ENCODE measurements around the gene DPH2.
A peak's percentile ranks its signal among the peaks of the same experiment; 100 is the strongest.

Gene DPH2

DNA sequence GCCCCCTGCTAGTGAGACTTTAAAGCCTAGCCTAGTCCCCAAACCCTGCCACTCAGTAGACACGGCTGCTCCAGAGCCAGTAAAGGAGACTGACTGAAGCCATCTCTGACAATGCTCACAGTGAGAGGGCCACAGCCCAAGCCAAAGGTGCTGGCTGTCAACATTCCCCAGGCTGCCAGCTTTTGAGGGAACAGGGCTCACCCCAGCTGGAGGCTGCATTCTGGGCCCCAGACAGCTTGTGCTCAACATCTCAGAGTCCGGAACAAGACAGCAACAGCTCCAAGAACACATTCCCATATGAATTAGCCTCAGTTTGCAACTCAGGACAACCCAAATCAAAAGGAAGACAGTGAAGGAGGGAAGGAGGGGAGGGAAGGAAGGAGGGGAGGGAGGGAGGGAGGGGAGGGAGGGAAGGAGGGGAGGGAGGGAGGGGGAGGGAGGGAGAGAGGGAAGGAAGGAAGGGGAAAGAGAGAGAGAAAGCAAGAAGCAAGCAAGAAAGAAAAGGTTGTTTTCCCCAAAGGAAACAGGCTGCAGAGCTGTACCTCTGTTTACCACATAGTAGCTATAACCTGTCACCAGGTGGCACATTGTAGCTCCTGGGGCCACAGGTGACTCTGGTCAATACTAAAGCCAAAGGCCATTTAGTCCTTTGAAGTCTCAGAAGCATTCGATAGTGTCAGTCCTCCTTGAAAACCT, 30.8 kb upstream of the DPH2 start:
- TF ChIP-seq, protein P1, sequence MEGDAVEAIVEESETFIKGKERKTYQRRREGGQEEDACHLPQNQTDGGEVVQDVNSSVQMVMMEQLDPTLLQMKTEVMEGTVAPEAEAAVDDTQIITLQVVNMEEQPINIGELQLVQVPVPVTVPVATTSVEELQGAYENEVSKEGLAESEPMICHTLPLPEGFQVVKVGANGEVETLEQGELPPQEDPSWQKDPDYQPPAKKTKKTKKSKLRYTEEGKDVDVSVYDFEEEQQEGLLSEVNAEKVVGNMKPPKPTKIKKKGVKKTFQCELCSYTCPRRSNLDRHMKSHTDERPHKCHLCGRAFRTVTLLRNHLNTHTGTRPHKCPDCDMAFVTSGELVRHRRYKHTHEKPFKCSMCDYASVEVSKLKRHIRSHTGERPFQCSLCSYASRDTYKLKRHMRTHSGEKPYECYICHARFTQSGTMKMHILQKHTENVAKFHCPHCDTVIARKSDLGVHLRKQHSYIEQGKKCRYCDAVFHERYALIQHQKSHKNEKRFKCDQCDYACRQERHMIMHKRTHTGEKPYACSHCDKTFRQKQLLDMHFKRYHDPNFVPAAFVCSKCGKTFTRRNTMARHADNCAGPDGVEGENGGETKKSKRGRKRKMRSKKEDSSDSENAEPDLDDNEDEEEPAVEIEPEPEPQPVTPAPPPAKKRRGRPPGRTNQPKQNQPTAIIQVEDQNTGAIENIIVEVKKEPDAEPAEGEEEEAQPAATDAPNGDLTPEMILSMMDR (IDR thresholded peaks at IDR 0.05; ENCODE audit: low read depth, low read length), result no peak
- TF ChIP-seq EZH2phosphoT487 (IDR thresholded peaks at IDR 0.05; ENCODE audit: low read depth), result no peak
- Histone ChIP-seq H3K36me3 (replicated peaks; ENCODE audit: low read depth, low read length) (no peaks in the 10 kb centered on the region), H3K4me3 (ENCODE audit: low read length) (no peak overlapping the region), H2AFZ (ENCODE audit: low read depth, low read length) (no peak overlapping the region), H3K9ac (ENCODE audit: low read length) (no peak overlapping the region), H3K27ac (ENCODE audit: low read length) (no peak overlapping the region), H4K20me1 (ENCODE audit: insufficient read depth, low read length) (no peaks in the 10 kb centered on the region), H3K4me1 (ENCODE audit: low read length) (no peaks in the 10 kb centered on the region), H3K4me2 (ENCODE audit: low read length) (no peak overlapping the region), H3K9me3 (ENCODE audit: insufficient read depth, low read length) (no peaks in the 10 kb centered on the region), H3K27me3 (ENCODE audit: low read depth, low read length) (no peaks in the 10 kb centered on the region), H3K79me2 (ENCODE audit: low read length) (no peaks in the 10 kb centered on the region)

DNA sequence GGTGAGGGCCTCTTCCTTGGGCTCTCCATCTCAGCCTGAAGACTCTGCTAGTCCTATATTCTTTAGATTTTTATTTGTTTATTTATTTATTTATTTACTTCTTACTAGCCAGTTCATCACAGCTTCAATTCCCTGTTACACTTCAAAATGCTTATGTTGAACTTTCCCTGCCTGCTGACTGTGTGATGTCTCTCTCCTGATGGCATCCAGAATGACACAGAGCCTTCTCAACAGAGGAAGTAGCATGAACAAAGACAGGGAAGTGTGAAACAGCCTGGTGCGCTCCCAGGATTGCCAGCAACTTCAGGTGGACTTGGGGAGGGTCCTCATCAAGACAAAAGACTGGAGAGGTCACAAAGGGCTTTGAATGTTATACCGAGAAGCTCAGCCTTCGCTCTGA, 27.4 kb upstream of the DPH2 start:
- H3K9ac ChIP-seq (ENCODE audit: low read length), result no peak overlapping the region
- no peak overlapping the region for H3K4me2 ChIP-seq (ENCODE audit: low read length)
- H3K27ac ChIP-seq (ENCODE audit: low read length), result no peak overlapping the region
- H2AFZ ChIP-seq (ENCODE audit: low read depth, low read length), result no peak overlapping the region
- no peak for TF ChIP-seq EZH2phosphoT487 (IDR thresholded peaks at IDR 0.05; ENCODE audit: low read depth)
- TF ChIP-seq, protein P1 (IDR thresholded peaks at IDR 0.05; ENCODE audit: low read depth, low read length), result no peak
- no peaks in the 10 kb centered on the region for H3K36me3 ChIP-seq (replicated peaks; ENCODE audit: low read depth, low read length)
- H3K79me2 ChIP-seq (ENCODE audit: low read length), result peaks cover 22% of the 10 kb centered on the region
- H3K4me3 ChIP-seq (ENCODE audit: low read length), result no peak overlapping the region
- H4K20me1 ChIP-seq (ENCODE audit: insufficient read depth, low read length), result no peaks in the 10 kb centered on the region
- no peaks in the 10 kb centered on the region for H3K27me3 ChIP-seq (ENCODE audit: low read depth, low read length)
- H3K9me3 ChIP-seq (ENCODE audit: insufficient read depth, low read length), result no peaks in the 10 kb centered on the region
- H3K4me1 ChIP-seq (ENCODE audit: low read length), result no peaks in the 10 kb centered on the region

- Histone ChIP-seq H4K20me1 (ENCODE audit: insufficient read depth, low read length) (no peaks in the 10 kb centered on the region), H3K9me3 (ENCODE audit: insufficient read depth, low read length) (no peaks in the 10 kb centered on the region), H3K4me2 (ENCODE audit: low read length) (peak overlapping the region; percentile 14; the same call in 1 of the 2 replicates), H3K27me3 (ENCODE audit: low read depth, low read length) (no peaks in the 10 kb centered on the region), H2AFZ (ENCODE audit: low read depth, low read length) (no peak overlapping the region), H3K4me3 (ENCODE audit: low read length) (no peak overlapping the region), H3K79me2 (ENCODE audit: low read length) (peaks cover 30% of the 10 kb centered on the region), H3K9ac (ENCODE audit: low read length) (no peak overlapping the region), H3K4me1 (ENCODE audit: low read length) (peaks cover 6% of the 10 kb centered on the region), H3K36me3 (replicated peaks; ENCODE audit: low read depth, low read length) (no peaks in the 10 kb centered on the region), H3K27ac (ENCODE audit: low read length) (no peak overlapping the region)
- no peak for TF ChIP-seq EZH2phosphoT487 (IDR thresholded peaks at IDR 0.05; ENCODE audit: low read depth)
- TF ChIP-seq, protein P1 (IDR thresholded peaks at IDR 0.05; ENCODE audit: low read depth, low read length), result no peak
Observed at GRCh38 chr1:43944860-43945259, 24.9 kb upstream of the DPH2 start.

DNA sequence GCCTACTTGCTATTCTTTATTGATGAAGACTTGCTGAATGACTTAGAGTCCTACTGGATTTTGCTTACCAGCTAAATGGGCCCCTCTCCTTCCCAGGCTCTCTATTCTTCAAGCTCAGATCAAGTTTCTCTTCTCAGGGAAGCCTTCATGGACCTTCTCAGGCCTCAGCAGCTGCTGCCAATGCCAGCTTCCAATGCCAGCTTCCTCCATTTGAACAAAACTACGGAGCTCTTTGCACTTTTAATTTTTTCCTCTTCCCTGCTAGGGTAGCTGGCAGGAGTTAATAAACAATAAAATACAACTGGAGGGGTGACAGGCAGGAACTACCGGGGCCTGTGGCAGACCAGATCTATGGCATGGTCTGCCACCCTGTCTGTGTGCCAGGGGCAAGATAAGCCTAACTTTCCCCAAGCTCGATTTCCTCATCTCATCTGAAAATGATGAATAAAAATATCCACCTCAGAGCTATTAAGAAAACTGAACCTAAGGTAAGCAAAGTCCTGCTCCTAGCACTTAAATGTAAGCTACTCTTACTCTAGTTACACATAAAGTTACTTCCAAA, 24.1 kb upstream of the DPH2 start:
- H3K27me3 ChIP-seq (ENCODE audit: low read depth, low read length), result no peaks in the 10 kb centered on the region
- no peak for TF ChIP-seq EZH2phosphoT487 (IDR thresholded peaks at IDR 0.05; ENCODE audit: low read depth)
- TF ChIP-seq, protein P1 (IDR thresholded peaks at IDR 0.05; ENCODE audit: low read depth, low read length), result no peak
- peak overlapping the region; percentile 78 for H2AFZ ChIP-seq (ENCODE audit: low read depth, low read length)
- peak overlapping the region; percentile 98 for H3K4me2 ChIP-seq (ENCODE audit: low read length)
- H3K4me1 ChIP-seq (ENCODE audit: low read length), result peaks cover 6% of the 10 kb centered on the region
- H3K79me2 ChIP-seq (ENCODE audit: low read length), result peaks cover 30% of the 10 kb centered on the region
- H3K9me3 ChIP-seq (ENCODE audit: insufficient read depth, low read length), result no peaks in the 10 kb centered on the region
- peak overlapping the region; percentile 96 for H3K4me3 ChIP-seq (ENCODE audit: low read length)
- H3K9ac ChIP-seq (ENCODE audit: low read length), result peak overlapping the region; percentile 86
- H3K36me3 ChIP-seq (replicated peaks; ENCODE audit: low read depth, low read length), result no peaks in the 10 kb centered on the region
- H4K20me1 ChIP-seq (ENCODE audit: insufficient read depth, low read length), result no peaks in the 10 kb centered on the region
- H3K27ac ChIP-seq (ENCODE audit: low read length), result peak overlapping the region; percentile 28; the same call in 1 of the 2 replicates
